GM12874 (cell line): ENCODE measurements around the gene GPX7.

Source experiments
- TF ChIP-seq, protein P1 (sequence below): IDR thresholded peaks from 2 replicates; pipeline ENCODE4 v1.5.1; 2011; ENCODE audit warnings: low read depth, mild to moderate bottlenecking, control low read depth, low read length, moderate library complexity; ENCODE audit not compliant: insufficient read depth

Gene GPX7

DNA sequence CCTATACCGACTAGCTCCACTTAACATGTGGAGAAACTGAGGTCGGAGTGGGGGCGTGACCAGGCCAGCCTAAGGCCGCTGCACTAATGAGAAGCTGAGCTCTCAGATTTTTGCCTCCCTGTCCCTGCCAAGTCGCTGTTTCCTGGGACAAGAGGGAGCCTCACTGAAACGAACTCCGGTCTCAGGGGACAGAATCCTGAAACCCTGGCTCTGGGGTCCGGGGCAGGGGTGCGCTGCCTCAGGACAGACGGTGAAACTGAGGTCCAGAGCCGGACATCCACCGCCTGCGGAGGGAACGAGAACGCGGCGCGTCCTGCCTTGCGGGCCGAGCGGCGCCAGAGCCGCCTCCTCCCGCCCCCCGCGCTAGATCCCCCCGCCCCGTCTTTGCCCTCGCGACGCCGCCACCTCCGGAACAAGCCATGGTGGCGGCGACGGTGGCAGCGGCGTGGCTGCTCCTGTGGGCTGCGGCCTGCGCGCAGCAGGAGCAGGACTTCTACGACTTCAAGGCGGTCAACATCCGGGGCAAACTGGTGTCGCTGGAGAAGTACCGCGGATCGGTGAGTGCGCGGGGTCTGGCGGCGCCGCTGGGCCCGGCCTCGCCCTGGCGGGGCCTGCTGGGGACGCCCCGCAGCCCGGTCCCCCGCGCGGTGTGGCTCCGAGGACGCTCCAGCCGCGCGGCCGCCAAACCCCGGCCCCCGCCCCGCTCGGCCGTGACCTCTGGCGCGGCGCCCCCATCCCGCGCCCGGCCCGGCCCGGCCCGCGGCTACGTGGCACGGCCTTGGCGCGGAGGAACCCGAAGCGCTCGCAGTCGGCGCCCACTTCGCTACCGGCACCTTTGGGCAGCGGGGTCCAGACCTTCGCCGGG lies at the start of gene GPX7:
GPX7 (plus strand) TSS at position 381 of the 865 bp plus-strand sequence; CDS start at position 420, 39 bp downstream.
- TF ChIP-seq, protein P1, sequence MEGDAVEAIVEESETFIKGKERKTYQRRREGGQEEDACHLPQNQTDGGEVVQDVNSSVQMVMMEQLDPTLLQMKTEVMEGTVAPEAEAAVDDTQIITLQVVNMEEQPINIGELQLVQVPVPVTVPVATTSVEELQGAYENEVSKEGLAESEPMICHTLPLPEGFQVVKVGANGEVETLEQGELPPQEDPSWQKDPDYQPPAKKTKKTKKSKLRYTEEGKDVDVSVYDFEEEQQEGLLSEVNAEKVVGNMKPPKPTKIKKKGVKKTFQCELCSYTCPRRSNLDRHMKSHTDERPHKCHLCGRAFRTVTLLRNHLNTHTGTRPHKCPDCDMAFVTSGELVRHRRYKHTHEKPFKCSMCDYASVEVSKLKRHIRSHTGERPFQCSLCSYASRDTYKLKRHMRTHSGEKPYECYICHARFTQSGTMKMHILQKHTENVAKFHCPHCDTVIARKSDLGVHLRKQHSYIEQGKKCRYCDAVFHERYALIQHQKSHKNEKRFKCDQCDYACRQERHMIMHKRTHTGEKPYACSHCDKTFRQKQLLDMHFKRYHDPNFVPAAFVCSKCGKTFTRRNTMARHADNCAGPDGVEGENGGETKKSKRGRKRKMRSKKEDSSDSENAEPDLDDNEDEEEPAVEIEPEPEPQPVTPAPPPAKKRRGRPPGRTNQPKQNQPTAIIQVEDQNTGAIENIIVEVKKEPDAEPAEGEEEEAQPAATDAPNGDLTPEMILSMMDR: no peak

DNA sequence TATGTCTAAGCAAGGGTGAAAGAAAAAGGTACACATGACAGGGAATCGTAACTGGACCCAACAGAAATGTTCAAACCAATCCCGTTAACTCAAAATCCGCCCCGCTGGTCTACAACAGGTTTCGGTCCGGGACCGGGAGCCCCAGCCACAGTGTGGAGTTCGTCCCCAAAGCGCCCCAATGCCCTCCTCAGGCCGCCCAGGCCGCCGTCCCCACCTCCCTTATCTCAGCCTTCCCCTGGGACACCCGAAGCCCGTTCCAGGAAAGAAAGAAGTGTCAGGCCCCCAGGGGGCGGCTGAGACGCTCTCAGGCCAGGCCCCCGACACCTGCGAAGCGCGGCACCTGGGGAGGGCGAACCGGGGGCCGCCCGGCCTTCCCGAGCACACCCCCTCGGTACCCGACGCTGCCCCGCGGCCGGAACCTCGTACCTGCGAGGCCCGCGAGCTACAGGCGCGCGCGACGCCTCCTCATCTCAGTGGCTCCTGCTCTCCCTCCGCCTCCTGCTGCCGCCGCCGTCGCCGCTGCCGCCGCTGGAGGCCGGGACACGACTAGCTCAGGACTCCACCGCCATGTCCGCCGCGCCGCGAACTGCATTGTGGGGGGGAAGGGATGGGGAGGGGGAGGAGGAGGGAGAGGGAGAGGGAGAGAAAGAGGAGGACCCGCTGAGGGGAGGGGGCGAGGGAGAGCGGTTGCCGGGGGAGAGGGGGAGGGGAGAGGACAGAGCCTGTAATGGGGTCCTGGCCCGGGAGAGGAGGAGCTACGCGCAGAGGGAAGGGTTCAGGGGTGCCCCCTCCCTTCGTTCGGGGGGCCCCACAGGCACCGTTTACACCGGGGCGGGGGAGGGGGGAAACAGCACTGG lies 49.4 kb upstream of the GPX7 start, which contains the start of gene TUT4:
TUT4 (minus strand) TSS at position 588 of the 857 bp plus-strand sequence. CDS start 26,812 bp downstream, outside the sequence.
- TF ChIP-seq, protein P1: 0 out of 2 replicates have a peak, but pooled peaks have one; percentile 5

DNA sequence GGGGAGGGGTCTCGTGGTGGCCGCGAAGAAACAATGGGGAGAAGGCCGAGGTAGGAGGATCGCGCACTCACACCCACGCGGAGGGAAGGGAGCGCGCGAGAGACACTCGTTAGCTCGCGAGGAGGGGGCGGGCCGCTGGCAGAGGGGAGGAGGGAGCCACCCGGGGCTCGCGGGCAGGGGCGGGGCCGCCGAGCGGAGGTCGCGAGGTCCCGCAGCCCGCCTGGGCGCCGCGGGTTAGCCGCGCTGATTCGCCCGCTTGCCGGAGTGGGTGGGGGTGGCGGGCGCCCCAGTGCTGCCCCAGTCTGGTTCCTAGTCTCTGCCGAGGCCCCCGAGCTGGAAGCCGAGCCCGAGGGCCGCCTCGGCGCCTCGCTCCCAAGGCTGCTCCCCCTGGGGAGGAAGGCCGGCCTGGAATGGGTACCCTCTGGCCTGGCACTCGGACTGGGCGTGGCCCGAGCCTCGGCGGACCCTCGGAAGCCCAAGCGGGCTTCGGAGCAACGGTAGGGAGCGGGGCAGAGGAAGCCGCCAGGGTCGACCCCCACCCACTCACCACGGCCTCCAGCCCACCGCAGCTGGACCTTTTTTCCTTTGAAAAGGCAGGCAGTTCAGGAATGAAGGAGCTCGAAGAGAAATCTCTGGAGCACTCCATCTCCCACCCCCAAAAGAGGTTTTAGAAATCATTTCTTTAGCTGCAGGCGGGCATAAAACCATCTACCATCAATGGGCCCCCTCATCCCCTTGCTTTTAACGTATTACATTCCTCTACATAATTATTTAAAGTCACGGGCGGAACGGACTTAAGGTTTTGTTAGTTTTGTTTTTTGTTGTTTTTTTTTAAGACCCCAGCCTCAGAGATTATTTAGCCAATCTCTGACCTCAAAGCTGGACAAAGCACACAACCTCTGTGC lies 48.6 kb upstream of the GPX7 start:
- TF ChIP-seq, protein P1: no peak

DNA sequence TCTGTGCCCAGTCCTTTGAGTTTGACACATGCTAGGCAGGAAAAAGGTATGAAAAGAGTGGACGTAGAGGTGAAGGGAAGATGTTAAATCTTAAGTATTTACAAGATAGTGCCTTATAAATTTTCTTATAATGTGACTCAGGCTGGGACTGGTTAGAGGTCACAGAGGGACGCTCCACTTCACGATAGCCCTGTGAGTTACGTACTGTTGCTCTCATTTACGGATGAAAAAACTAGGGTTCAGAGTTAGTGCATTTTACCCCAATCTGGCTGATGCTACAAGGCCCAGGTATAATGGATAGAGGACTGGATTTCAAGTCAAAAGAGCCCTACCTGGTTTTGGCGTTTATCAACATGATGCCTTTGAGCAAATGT lies 47.9 kb upstream of the GPX7 start:
- TF ChIP-seq, protein P1: no peak

DNA sequence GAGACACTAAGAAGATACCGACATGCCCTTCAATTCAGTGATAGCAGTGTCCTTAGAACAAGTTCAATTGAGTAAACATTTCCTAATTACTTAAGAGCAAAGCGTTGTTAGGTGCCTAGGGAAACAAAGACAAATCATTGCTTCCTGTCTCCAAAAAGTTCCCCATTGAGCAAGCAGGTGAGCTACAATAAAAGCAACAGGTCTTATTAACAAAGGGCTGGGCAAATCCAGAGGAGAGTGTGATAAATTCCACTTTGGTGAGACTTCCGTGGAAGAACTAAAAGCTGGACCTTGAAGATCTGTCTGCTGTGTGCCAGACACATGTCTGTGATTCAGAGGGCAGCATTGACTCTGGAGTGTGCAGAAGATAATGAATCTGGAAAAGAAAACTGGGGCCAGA lies 47.4 kb upstream of the GPX7 start:
- TF ChIP-seq, protein P1: no peak

DNA sequence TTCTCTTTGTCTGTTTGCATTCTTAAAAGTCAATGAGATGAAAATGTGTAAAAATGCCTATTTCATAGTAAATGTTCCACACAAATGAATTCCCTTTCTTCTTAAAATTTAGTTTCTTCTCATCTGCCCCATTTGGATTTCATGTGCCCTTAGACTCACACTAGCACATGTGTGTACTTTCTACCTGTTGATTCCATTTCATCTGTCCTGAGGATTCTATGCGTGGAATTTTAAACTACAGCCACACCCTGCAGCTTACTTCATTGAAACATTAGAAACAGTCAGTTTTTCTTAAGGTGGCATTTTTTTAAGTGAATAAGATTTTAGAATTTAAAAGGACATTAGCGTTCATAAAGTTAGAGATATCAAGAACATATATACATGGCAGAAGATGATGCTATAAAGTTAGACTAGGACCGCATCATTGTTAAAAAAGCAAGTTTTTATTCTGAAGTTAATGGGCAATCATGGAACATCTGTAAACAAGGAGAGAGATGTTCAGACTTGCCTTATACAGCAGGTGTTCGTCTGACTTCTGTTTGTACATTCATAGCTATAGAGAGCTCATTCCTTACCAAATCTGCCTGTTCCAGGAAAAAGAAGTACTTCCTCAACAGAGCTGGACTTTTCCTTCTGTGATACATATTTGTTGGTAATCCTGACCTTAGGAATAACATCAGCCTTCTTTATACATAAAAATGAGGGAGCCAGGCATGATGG lies 45.4 kb upstream of the GPX7 start:
- TF ChIP-seq, protein P1: no peak
